ENCODE results near the gene LRRC58. TPM values are rescaled to one million over a fixed set of nuclear protein-coding genes. Genes with fewer than 3 reads are reported as not detected.

LRRC58 gene
- total and polyA plus RNA-seq, 2 of the 8 experiments (the other 6 are each of a cell fraction or from before 2014, with no cell fraction given) = 4.3 to 15.4 TPM

GRCh38 chr3:120370463-120370862 lies 21.3 kb upstream of the LRRC58 start:
- Histone ChIP-seq H3K4me1 (replicated peaks in 1 of 4; ENCODE audit: control insufficient read depth in 3 of 4, insufficient read depth in 4 of 4, low read length in 3 of 4) (no peaks in the 10 kb centered on the region), H3K4me2 (ENCODE audit: insufficient read depth in 1 of 2, low read depth in 2 of 2, low read length in 2 of 2) (no peak overlapping the region), H3K27me3 (replicated peaks in 1 of 4; ENCODE audit: control insufficient read depth in 3 of 4, extremely low read depth in 1 of 4, insufficient read depth in 3 of 4, low read length in 3 of 4) (no peaks in the 10 kb centered on the region), H3K9me3 (ENCODE audit: insufficient read depth in 2 of 2, low read depth in 1 of 2, low read length in 1 of 2) (no peaks in the 10 kb centered on the region), H3K79me1 (ENCODE audit: low read depth, low read length) (no peaks in the 10 kb centered on the region), H2AFZ (ENCODE audit: low read length) (no peak overlapping the region), H3K23me2 (ENCODE audit: low read depth, low read length) (no peaks in the 10 kb centered on the region), H3K4me3 (ENCODE audit: extremely low read depth in 1 of 4, insufficient read depth in 2 of 4, low read depth in 3 of 4, low read length in 4 of 4) (no peak overlapping the region), H3K56ac (replicated peaks; ENCODE audit: insufficient read length, low read depth, low read length) (no peak overlapping the region), H3K36me3 (ENCODE audit: control insufficient read depth in 2 of 4, insufficient read depth in 4 of 4, low read length in 3 of 4) (no peaks in the 10 kb centered on the region), H2BK15ac (ENCODE audit: low read length) (no peak overlapping the region), H4K20me1 (replicated peaks in 1 of 2; ENCODE audit: control insufficient read depth in 1 of 2, insufficient read depth in 2 of 2, low read length in 2 of 2) (no peaks in the 10 kb centered on the region), H2BK120ac (replicated peaks; ENCODE audit: low read depth, low read length) (no peak overlapping the region), H3K9ac (replicated peaks in 1 of 4; ENCODE audit: extremely low read depth in 1 of 4, low read depth in 3 of 4, low read length in 3 of 4) (no peak overlapping the region), H3K4ac (replicated peaks; ENCODE audit: insufficient read length, low read depth, low read length) (no peak overlapping the region), H4K5ac (ENCODE audit: insufficient read length, low read depth, low read length) (no peak overlapping the region), H2AK5ac (ENCODE audit: low read depth, low read length) (no peak overlapping the region), H3K18ac (ENCODE audit: extremely low read depth, low read length) (no peak overlapping the region), H2BK12ac (ENCODE audit: low read depth, low read length) (no peak overlapping the region), H3K14ac (ENCODE audit: insufficient read length) (no peak overlapping the region), H4K91ac (replicated peaks; ENCODE audit: insufficient read length, low read length) (no peak overlapping the region), H2BK20ac (ENCODE audit: low read length) (no peak overlapping the region), H4K8ac (ENCODE audit: extremely low read depth, insufficient read depth, low read length) (no peak overlapping the region), H3K79me2 (ENCODE audit: control insufficient read depth in 1 of 2, insufficient read depth in 2 of 2, low read length in 2 of 2) (no peaks in the 10 kb centered on the region), H3K23ac (ENCODE audit: insufficient read length) (no peak overlapping the region), H3K27ac (ENCODE audit: low read depth, low read length) (no peak overlapping the region), H2BK5ac (ENCODE audit: low read depth, low read length) (no peak overlapping the region)
- POLR2A ChIA-PET (ENCODE audit: partially characterized antibody) = no interaction called here
- TF ChIP-seq CTCF (IDR thresholded peaks at IDR 0.05; ENCODE audit: control extremely low read depth in 1 of 3, insufficient read depth in 1 of 3, low read depth in 1 of 3, low read length in 3 of 3) (no peak), KDM1A (IDR thresholded peaks at IDR 0.05; ENCODE audit: borderline replicate concordance, low read length) (no peak), NANOG (IDR thresholded peaks at IDR 0.05; ENCODE audit: insufficient read depth, low read depth, low read length, poor library complexity, severe bottlenecking) (no peak), CBX5 (IDR thresholded peaks at IDR 0.05; ENCODE audit: low read depth, low read length) (no peak), RBBP5 (IDR thresholded peaks at IDR 0.05; ENCODE audit: borderline replicate concordance, low read depth, low read length) (no peak), POLR2A (IDR thresholded peaks at IDR 0.05; ENCODE audit: control extremely low read depth in 1 of 2, low read depth in 2 of 2, low read length in 2 of 2) (no peak), MAX (IDR thresholded peaks at IDR 0.05) (no peak), PHF8 (conservative IDR thresholded peaks at IDR 0.05; ENCODE audit: low read depth, low read length) (no peak), POLR2AphosphoS5 (IDR thresholded peaks at IDR 0.05; ENCODE audit: low read depth, low read length) (no peak)
- CTCF ChIA-PET (ENCODE audit: partially characterized antibody) = interaction anchor here (1.4 kb wide), 1 partner anchor 189 kb away, joined by 3 read pairs; no protein-coding TSS in a partner anchor
- FAIRE-seq = no peak
- DNase-seq (ENCODE audit: low read depth in 1 of 2, low spot score in 2 of 2) = no peak

All from H1 (cell line).